ENCODE results near the gene RNF150. TPM values are rescaled to one million over a fixed set of nuclear protein-coding genes. Genes with fewer than 3 reads are reported as not detected.

Gene RNF150
- 10 to 100 TPM; 11.7 to 12.3 TPM for total RNA-seq

- 3% methylated on average over 46 of the region's 50 CpGs for WGBS
- Histone ChIP-seq H3K36me3 (no peaks in the 10 kb centered on the region), H3K4me3 (peak within 1 kb of the TSS; percentile 63 to 73), H3K4me1 (replicated peaks) (no peaks in the 10 kb centered on the region), H3K27ac (peak within 1 kb of the TSS; percentile 66 to 75), H3K27me3 (replicated peaks; ENCODE audit: insufficient read depth) (no peaks in the 10 kb centered on the region), H3K9me3 (no peaks in the 10 kb centered on the region)
- DNase-seq (ENCODE audit: low spot score), result peak; percentile 79
- intact Hi-C loops (cut with DNase I), result loop anchor here (2.0 to 10.0 kb wide), 3 partner anchors 56 to 479 kb away; no protein-coding TSS in a partner anchor
- TF ChIP-seq, protein P1, sequence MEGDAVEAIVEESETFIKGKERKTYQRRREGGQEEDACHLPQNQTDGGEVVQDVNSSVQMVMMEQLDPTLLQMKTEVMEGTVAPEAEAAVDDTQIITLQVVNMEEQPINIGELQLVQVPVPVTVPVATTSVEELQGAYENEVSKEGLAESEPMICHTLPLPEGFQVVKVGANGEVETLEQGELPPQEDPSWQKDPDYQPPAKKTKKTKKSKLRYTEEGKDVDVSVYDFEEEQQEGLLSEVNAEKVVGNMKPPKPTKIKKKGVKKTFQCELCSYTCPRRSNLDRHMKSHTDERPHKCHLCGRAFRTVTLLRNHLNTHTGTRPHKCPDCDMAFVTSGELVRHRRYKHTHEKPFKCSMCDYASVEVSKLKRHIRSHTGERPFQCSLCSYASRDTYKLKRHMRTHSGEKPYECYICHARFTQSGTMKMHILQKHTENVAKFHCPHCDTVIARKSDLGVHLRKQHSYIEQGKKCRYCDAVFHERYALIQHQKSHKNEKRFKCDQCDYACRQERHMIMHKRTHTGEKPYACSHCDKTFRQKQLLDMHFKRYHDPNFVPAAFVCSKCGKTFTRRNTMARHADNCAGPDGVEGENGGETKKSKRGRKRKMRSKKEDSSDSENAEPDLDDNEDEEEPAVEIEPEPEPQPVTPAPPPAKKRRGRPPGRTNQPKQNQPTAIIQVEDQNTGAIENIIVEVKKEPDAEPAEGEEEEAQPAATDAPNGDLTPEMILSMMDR (IDR thresholded peaks at IDR 0.05), result peak in 3 of 4 experiments; percentile 60 to 86 (median 79)
- TF ChIP-seq POLR2A (IDR thresholded peaks at IDR 0.05), result no peak
- TF ChIP-seq POLR2AphosphoS5 (IDR thresholded peaks at IDR 0.05), result peak; percentile 54
Measured at GRCh38 chr4:141133146-141133998, at the start of gene RNF150. TSS of gene RNF150 (minus strand) at chr4:141133469.

DNA sequence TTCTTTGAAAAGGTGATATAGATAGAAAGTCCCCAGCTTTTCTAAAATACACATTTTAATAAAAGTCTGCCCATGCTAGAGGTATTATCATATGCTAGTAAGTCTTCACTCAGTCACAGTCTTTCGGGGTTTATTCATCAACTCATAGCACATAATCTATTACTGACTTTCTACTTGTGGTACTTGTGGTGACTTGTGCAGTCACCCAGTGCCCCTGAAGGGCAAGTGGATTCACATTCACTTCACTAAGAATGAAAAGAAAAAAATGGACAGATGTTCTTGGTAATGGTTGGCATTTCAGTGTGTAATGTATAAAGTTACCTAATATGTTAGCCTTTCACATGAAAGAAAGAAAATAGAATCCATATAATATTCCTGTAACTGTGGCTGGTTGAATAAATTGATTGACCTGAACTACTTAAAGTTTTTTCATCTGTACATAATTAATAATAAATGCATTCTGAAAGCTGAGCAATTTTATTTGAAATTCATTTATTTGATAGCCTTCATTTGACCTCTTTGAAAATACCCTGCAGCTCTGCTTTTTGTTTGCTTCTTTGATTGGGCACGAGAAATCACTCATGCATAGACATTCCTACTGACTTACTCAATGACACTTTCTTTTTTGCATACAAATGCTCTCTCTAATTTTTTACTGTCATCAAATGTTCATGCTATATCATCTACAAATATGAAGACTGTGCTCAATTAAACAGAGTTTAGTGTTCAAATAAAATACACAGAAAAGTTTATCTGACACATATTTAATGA is 47.9 kb upstream of the RNF150 start:
- WGBS, result 77% methylated on average over 2 of the region's 2 CpGs
- no peak for DNase-seq (ENCODE audit: low spot score)
- intact Hi-C loops (cut with DNase I), result no loop called here

GRCh38 chr4:141179474-141180373 is 46.5 kb upstream of the RNF150 start:
- intact Hi-C loops (cut with DNase I), result no loop called here
- no peak for TF ChIP-seq POLR2A (IDR thresholded peaks at IDR 0.05)
- TF ChIP-seq, protein P1 (IDR thresholded peaks at IDR 0.05), result no peak
- no peak for TF ChIP-seq POLR2AphosphoS5 (IDR thresholded peaks at IDR 0.05)
- Histone ChIP-seq H3K27me3 (replicated peaks; ENCODE audit: insufficient read depth) (no peaks in the 10 kb centered on the region), H3K9me3 (no peaks in the 10 kb centered on the region), H3K4me1 (replicated peaks) (no peaks in the 10 kb centered on the region), H3K4me3 (no peak overlapping the region), H3K36me3 (no peaks in the 10 kb centered on the region), H3K27ac (no peak overlapping the region)
- whole genome bisulfite sequencing, result 40% methylated on average over 8 of the region's 8 CpGs
- DNase-seq (ENCODE audit: low spot score), result no peak

More for the DNA sequence above, 47.9 kb upstream of the RNF150 start:
- Histone ChIP-seq H3K27me3 (replicated peaks; ENCODE audit: insufficient read depth) (no peaks in the 10 kb centered on the region), H3K4me3 (no peak overlapping the region), H3K36me3 (no peaks in the 10 kb centered on the region), H3K27ac (no peak overlapping the region), H3K9me3 (no peaks in the 10 kb centered on the region), H3K4me1 (replicated peaks) (no peaks in the 10 kb centered on the region)
- TF ChIP-seq, protein P1 (IDR thresholded peaks at IDR 0.05), result no peak
- TF ChIP-seq POLR2A (IDR thresholded peaks at IDR 0.05) (no peak), POLR2AphosphoS5 (IDR thresholded peaks at IDR 0.05) (no peak)

DNA sequence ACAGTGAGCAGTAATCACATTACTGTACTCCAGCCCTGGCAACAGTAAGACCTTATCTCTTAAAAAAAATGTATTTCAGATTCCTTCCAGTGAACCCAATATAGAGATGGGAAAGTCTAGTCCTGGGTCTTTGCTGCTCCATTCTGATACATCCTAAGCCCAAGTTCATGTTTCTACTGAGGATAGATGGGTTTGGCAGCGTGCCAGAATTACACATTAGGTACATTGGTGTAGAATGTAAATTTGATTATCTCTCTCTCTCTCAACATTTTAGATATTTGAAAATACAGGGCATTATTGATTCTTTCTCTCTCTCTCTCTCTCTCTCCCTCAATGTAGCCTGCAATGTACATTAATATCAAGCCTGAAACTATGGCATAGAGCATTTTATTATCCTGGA is 43.9 kb upstream of the RNF150 start:
- no peaks in the 10 kb centered on the region for H3K4me1 ChIP-seq (replicated peaks)
- DNase-seq (ENCODE audit: low spot score), result no peak
- H3K27me3 ChIP-seq (replicated peaks; ENCODE audit: insufficient read depth), result no peaks in the 10 kb centered on the region
- H3K9me3 ChIP-seq, result no peaks in the 10 kb centered on the region
- no peak for TF ChIP-seq POLR2AphosphoS5 (IDR thresholded peaks at IDR 0.05)
- TF ChIP-seq, protein P1 (IDR thresholded peaks at IDR 0.05), result no peak
- H3K4me3 ChIP-seq, result no peak overlapping the region
- no peaks in the 10 kb centered on the region for H3K36me3 ChIP-seq
- H3K27ac ChIP-seq, result no peak overlapping the region
- WGBS, result 63% methylated on average over 1 of the region's 1 CpG
- intact Hi-C loops (cut with DNase I), result no loop called here
